GM18909 (cell line): ENCODE results near the gene ADAT3.

Source experiments
- ATAC-seq: cut with Tn5 transposase; IDR thresholded peaks from one replicate; pipeline ENCODE4 v1.9.1; 2021; ENCODE audit warnings: mild to moderate bottlenecking; ENCODE audit not compliant: unreplicated experiment, poor library complexity

The ADAT3 gene

GRCh38 chr19:1911098-1911497 is 5.9 kb downstream of the ADAT3 start:
- ATAC-seq, result no peak

- ATAC-seq, result no peak
These were observed 6.8 kb downstream of the ADAT3 start for GRCh38 chr19:1911995-1912394.

GRCh38 chr19:1912760-1913505 is 7.7 kb downstream of the ADAT3 start:
- no peak for ATAC-seq

- ATAC-seq, result no peak
These were observed 8.8 kb downstream of the ADAT3 start for GRCh38 chr19:1913781-1914577.

- ATAC-seq, result no peak
These were observed 9.7 kb downstream of the ADAT3 start for GRCh38 chr19:1914826-1915341.

GRCh38 chr19:1917146-1917545 is 11.9 kb downstream of the ADAT3 start:
- no peak for ATAC-seq

GRCh38 chr19:1917926-1918325 is 12.7 kb downstream of the ADAT3 start:
- no peak for ATAC-seq

GRCh38 chr19:1918975-1919374 is 13.8 kb downstream of the ADAT3 start:
- no peak for ATAC-seq

GRCh38 chr19:1920644-1921043 is 15.4 kb downstream of the ADAT3 start:
- ATAC-seq, result no peak

- no peak for ATAC-seq
These were observed 16.1 kb downstream of the ADAT3 start for GRCh38 chr19:1921326-1921725.

GRCh38 chr19:1921825-1922224 is 16.6 kb downstream of the ADAT3 start:
- no peak for ATAC-seq

- ATAC-seq, result no peak
These were observed 17.6 kb downstream of the ADAT3 start for GRCh38 chr19:1922803-1923202.

- no peak for ATAC-seq
These were observed 18.1 kb downstream of the ADAT3 start for GRCh38 chr19:1923319-1923718.

GRCh38 chr19:1924320-1924961 is 19.2 kb downstream of the ADAT3 start:
- no peak for ATAC-seq

GRCh38 chr19:1925544-1925943 is 20.3 kb downstream of the ADAT3 start:
- no peak for ATAC-seq

GRCh38 chr19:1929021-1929742 is 24.0 kb downstream of the ADAT3 start:
- no peak for ATAC-seq

- ATAC-seq, result no peak
These were observed 26.2 kb downstream of the ADAT3 start for GRCh38 chr19:1931445-1931844.

GRCh38 chr19:1932395-1932794 is 27.2 kb downstream of the ADAT3 start:
- ATAC-seq, result no peak

- ATAC-seq, result no peak
These were observed 28.0 kb downstream of the ADAT3 start for GRCh38 chr19:1933244-1933643.

- no peak for ATAC-seq
These were observed 28.7 kb downstream of the ADAT3 start for GRCh38 chr19:1933942-1934341.
